Right kidney (tissue), 1 donor: ENCODE measurements around the gene ISM2.
A peak's percentile ranks its signal among the peaks of the same experiment; 100 is the strongest.

ENCODE experiments used
- DNase-seq: peaks from one replicate; pipeline ENCODE4 v3.0.0-alpha.2; 2016

The ISM2 gene

DNA sequence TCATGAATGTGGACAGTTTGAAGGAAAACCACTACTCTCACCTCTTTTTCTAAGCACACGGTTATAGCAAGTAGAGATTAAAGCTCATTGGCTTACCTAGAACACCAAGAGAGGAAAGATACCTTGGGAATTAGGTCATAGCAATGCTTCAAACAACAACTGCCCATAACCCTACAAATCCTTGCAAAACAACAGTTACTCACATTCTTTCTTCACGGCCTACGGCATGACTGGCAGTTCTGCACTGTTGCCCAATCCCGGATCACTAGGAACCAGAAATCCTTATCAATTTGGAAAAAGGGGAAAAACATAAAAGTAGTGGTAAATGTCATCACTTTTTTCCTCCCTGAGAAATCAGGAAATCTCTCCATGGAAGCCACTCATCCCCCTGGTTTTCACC is 9.6 kb upstream of the ISM2 start:
- no peak for DNase-seq

DNA sequence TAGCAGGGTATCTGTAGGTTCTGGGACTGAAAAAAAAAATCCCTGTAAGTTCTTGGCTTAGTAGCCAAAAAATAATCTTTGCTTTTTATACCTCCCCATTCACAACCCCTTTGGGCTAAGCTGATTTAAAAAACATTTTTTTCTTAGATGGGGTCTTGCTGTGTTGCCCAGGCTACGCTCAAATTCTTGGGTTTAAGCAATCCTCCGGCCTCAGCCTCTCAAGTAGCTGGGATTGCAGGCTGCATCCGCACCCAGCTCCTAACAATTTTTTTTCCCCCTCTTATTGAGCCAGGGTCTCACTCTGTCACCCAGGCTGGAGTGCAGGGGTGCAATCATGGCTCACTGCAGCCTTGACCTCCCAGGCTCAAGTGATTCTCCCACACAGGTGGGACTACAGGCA is 9.1 kb upstream of the ISM2 start:
- DNase-seq: no peak

DNA sequence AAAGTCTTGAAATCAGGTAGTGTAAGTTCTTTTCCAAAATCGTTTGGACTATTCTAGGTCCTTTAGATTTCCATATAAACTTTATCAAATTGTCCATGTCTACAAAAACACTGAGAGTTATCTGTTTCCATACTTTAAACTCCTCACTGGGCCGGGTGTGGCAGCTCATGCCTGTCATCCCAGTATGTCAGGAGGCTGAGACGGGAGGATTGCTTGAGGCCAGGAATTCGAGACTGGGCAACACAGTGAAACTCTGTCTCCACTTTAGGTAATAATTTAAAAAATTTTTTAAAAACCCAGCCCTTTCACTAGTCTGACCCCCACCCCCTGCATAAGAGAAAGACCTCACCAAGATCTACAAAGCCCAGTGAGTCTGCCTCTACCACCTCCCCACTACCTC is 6.4 kb upstream of the ISM2 start:
- no peak for DNase-seq

DNA sequence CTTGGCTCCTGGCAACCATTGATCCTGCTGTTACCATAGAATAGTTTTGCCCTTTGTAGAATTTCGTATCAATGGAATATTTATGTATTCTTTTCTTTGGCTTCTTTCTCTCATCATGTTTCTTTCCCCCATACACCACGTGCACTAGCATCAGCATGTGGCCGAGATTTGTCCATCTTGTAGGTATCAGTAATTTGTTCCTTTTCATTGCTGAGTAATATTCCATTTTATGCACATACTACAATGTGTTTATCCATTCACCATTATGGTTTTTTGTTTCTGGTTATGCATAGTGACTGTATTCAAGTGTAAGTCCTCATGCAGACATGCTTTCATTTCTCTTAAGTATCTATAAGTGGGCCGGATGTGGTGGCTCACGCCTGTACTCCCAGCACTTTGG is 4.5 kb upstream of the ISM2 start:
- DNase-seq: no peak

DNA sequence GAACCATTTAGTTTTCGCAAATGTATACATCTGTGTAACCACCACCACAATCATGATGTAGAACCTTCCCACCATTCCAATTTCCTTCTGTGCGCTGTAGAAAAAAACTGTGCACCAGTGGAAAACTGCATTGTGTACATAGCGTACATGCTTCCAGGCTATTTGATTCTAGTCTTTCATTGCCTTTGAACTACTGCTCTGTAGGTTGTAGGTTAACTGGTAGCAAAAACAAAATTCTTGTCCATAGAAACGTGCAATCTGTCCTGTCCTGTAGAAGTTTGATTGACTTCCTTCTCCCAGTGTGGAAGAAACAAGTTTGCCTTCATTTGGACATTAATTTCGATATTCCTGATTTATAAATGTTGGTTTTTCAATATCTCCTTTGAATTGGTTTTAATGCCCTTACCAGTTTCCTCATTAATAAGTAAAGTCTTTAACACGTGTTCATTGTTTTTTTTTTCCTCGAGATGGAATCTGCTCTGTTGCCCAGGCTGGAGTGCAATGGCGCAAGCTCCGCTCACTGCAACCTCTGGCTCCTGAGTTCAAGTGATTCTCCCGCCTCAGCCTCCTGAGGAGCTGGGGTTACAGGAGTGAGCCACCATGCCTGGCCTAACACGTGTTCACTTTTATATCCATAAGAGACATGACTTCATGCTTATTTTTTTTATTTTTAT is 3.6 kb upstream of the ISM2 start:
- no peak for DNase-seq

DNA sequence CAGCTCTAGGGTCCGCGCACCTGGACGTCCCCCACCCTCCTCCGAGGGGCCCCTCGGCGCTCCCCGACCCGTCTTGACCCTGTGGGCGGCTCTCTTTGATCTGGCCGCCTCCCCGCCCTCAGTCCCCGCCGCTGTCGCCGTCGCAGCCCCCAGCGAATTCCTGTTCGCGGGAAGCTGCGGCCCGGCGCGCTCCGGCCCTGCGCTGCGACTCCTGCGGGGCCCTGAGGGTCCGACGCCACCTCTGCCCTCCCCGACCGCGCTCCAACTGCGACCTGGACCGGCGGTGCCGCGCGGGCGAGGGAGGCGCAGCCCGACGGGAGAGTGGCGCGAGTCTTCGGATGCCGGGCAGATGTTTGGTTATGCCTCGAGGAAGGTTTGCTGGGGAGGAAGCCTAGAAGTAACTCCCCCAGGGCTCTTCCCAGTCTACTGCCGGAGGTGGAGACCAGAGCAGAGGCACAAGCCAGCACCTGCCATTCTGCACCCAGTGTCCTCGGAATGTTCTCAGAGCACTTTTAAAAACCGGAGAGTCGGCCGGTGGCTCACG is 440 bp upstream of the ISM2 start:
- DNase-seq: peak; percentile 67

DNA sequence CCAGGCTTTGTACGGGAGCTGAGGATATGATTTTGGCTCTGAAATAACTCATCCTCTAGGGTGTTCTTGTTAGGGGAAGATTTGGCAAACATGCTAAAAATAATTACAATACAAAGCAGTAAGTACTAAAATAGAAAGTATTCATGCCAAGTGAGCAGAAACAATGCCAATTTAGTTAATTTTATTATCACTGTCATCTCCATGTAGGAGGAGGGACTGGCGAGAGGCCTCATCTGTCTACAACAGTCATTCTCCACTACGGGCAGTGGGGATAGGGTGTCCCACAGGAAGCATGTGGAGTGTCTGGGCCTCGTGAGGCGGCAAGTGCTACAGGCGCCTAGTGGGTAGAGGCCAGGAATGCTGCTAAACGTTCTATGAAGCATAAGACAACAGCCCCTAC is 3.3 kb downstream of the ISM2 start:
- no peak for DNase-seq

DNA sequence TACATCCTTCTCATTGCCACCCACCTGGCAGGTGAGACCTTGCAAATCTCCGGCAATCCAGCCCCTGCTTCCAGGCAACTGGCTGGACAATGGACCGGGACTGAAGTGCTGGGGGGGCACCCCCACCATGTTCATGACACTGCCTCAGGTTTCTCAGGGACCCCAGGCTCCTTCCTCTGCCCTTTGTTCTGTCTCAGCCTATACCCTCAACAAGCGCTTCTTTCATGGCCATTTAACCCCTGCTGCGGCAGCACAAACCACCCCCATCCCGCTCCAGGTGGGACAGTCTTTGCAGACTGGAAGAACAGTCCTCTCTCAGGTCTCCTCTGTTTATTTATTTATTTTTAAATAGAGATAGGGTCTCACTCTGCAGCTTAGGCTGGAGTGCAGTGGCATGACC is 7.6 kb downstream of the ISM2 start:
- no peak for DNase-seq

DNA sequence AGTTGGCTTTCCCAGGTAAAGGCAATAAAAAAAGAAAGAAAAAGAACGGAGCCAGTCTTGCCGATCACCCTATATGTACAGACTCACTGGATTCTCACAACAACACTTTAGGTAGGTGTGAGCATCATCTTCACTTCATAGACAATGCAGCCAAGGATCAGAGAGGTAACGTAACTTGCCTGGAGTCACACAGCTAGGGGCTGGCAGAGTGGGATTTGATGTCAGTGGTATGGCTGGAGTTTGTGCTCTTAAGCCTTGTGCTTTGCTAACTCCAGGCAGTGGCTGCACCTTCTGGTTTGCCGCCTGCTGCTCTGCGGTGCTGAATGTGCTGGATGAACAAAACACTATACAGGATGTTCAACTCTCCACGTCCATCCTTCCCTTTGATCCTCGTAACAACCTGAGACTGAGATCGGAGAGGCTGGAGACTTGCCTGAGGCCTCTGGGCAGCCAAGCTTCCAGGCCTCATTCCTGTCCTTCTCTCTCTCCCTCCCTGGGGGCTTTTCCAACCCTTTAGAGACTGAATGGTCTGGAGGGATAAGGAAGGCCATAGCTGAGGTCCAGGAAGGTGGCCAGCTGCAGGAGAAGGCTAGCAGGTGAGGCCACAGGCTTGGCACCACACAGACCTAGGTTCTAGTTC is 8.1 kb downstream of the ISM2 start:
- DNase-seq: no peak

DNA sequence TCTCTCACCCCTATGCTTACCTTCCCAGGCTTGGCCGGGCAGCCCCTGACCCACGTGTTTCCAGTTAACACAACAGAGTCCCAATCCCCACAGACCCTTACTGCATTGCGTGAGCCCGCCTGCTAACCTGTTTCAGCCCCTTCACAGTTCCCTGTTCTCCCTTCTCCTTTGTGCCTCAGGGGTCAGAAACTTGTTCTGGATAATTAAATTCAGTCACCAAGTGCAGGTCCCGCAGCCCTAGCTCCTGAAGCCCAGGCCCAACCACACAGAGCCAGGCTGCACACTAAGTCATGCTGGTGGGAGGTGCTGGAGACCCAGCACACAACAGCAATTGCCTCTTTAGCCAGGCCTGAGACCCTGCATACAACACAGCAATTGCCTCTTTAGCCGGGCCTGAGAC is 9.6 kb downstream of the ISM2 start:
- peak; percentile 29 for DNase-seq

DNA sequence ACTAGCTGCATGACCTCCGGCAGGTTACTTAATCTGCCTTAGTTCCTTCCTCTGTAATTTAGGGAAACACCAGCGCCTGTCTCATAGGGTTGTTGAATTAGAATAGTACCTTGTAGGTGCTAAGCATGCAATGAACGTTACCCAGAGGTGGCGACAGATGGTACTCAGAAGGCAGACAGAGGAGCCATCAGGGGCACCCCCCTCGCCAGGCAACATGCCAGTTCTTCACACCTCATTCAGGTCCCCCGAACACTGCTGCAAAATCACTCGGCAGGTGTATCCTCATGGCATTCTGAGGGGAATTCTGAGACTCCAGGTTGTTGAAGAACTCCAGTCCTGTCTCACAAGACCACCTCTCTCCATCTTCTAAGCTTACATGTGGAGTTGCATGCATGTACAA is 10.1 kb downstream of the ISM2 start:
- no peak for DNase-seq

DNA sequence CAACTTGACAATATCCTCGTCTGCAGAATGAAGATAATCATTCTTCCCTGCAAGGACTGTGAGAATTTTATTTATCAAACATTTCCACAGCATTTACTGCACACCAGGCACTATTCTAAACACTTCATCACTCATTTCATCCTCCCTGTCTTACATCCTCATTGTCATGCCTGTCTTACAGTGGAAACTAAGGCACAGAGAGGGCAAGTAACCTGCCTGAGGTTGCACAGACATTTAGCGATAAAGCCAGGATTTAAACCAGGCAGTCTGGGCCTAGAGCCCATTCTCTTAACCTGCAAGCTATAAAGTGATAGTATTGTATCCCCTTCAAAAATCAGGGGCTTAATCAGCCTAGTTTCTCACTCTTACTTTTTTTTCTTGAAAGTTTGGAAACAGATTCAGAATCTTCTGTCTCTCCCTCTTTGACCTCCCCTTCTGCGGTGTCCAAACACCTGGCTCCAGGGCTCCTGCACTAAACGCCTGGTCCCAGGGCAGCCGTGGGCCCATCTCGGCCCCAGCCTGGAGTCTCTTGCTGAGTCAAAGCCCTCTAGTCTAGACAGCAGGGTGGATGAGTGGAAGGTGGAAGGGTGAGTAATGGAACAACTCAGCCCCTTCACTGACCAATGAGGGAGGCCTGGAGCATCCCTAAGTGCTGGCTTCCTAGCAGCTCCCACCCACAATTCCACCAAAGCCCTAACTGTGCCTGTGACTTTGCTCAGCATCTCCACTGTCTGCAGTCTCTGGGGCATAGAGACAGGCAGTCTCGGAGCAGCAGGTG is 12.5 kb downstream of the ISM2 start:
- DNase-seq: no peak

DNA sequence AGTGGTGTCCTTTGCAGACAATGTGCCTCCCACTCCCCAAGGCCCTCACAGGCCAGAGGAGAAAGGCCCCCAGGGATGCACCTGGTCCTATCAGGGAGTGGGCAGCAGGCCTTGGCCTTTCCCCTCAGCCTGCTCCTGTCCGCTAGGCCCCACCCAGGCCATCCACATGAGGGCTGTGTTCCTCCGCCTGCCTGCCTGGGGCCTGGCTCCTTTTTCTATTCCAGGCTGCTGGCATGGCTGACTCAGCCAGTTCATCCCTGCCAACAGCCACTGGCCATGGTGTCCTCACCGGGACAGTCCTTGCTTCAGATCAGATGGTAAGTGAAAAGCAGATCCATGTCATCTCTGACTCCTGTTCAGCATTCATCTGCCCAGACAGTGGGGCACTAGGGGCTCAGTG is 13.4 kb downstream of the ISM2 start:
- DNase-seq: no peak

DNA sequence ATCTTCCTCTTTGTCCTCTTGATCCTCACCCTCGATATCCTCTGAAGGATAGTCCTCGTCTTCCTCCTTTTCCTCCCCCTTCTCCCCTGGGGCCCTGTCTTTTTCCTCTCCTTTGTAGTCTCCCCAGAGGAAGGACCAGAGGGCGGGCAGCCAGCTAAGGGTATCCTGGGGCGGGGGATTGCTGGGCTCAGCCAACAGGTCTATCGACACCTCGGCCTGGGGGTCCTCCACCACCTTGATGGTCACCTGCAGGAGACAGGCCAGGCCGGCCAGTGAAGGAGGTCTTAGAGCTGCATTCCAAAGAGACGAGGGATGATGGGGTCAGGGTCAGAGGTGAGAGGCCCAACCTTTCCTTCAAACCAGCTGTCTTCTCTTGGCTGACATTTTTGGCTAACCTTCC is 16.2 kb downstream of the ISM2 start:
- no peak for DNase-seq

DNA sequence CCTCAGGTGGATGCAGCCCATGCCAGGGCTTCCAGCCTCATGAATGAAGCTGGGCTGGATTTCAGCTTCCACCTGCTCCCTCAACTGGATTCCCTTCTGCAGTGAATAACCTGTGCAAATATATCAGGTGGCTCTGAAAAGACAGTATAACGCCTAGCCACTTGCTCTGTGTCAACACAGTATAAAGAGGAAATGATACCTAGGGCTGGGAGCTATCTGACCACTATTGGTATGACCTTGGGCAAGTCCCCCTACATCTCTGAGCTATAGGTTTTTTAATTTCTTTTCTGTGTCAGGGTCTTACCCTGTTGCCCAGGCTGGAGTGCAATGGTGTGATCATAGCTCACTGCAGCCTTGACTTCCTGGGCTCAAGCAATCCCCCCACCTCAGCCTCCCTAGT is 19.8 kb downstream of the ISM2 start:
- no peak for DNase-seq

DNA sequence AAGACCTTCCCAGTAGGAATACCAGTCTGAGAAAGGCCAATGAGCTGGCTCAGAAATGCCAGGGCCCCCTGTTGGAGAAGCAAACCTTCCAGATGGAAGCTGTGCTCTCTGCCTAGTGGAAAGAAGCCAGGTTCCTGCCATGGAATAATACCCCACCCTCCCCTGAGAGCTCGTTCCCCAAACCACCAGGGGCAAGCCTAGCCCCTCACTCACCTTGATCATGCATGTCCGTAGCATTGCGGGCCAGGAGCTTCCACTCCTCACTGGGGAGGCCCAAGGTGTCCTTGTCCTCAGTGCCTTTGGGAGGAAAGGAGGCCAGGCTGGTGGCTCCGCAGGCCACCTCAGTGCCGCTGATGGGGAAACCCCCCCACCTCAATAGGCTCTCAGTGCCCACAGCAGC is 20.6 kb downstream of the ISM2 start:
- no peak for DNase-seq

DNA sequence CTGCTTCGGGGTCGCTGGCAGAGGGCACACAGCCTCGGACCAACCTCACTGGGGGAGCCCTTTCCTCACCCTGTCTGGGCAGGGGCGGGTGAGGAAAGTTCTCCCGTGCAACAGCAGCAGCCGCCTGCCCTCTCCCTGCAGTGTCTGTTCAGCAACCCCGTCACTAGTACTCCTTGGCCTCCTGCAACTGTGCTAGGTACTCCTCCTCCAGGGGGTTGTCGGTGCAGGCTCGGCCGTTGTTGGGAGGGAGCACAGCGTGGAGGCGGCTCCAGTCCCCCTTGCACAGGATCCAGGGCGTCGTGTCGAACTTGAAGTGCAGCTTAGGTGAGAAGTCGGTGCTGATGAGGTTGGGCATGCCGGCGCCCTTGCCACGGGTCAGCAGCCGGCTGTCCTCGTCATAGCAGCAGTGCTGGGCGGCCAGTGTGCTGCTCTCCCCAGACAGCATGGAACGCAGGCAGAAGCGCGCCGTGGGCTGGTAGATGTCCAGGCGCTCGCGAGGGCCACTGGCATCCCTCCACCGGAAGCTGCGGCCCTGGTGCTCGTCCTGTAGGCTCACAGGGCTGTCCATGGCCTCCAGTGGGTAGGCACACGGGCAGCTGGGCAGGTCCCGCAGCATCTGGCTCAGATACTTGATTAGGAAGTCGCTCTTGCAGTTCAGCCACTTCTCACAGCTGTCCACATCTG is 23.0 kb downstream of the ISM2 start:
- DNase-seq: no peak

DNA sequence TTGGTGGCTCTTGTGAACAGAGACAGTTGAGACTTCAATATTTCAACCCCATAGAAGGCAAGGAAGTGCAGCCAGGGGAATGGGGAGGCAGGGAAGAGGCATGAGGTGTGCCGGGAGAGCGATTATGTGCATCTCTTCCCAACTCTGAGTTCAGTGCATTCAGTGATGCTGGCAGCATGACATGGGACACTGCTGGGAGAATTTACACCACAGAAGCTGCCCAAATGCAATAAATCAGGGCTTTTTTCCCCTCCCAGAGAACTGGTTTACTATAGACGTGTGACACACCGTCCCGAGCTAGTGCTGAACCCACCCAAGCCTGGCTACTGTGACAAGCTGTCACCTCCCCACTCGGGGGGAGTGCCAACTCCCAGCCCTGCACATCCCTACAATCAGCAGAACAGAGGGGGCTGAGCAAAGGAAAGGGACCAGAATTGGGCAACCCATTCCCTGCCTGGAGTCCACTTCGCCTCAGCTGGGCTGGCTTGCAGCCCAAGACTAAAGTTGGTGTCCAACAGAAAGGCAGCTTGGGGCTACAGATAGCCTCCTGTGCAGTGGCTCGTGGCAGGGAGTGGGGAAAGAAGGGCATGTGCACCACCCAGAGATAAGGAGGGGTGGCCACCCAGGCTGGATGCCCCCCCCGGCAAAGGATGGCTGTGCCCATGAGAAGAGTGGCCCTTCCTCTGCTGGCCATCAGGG is 24.0 kb downstream of the ISM2 start:
- DNase-seq: no peak

DNA sequence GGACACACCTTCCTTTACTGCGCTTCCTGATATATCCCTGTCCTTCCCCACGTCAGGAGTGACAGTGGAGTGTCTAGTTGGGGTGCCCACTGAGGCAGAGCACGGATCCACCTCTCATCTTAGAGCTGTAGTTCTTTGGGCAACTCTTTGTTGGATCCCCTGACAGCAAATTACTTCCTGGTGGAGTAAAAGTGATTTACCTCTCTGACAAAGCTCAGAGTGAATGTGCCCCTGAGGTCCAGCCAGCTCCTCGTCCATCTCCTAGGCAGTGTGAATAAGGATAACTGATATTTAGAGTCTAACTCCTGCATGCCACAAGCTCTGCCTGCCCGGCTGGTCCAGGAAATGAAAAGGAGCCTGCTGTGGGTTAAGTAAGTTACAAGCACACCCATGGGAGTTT is 24.7 kb downstream of the ISM2 start:
- peak; percentile 25 for DNase-seq

DNA sequence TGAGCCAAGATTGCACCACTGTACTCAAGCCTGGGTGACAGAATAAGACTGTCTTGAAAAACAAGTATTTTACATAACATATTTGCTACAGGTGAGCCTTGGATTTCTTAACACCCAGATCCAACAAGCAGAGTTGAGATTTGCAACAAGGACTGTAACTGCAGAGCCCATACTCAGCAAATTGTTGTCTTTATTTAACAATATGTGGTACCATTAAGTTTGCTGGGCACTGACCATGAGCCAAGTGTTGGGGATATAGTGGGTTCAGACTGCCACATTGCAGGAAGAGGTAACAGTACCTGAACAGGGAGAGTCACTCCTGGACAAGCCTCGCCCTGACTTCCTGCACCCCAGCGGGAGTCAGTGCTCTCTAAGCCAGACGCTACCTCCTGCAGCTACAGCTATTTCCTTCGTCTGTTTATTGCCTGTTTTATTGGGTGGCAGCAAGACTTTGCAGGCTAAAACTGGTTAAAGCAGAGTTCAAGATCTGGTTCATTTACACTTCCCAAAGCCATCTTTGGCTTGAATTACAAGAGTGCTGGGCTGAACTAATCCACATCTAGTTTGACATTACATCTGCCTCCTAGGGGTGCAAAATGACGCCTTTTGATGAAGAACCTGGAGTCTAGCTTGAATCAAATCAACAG is 28.3 kb downstream of the ISM2 start:
- DNase-seq: no peak

DNA sequence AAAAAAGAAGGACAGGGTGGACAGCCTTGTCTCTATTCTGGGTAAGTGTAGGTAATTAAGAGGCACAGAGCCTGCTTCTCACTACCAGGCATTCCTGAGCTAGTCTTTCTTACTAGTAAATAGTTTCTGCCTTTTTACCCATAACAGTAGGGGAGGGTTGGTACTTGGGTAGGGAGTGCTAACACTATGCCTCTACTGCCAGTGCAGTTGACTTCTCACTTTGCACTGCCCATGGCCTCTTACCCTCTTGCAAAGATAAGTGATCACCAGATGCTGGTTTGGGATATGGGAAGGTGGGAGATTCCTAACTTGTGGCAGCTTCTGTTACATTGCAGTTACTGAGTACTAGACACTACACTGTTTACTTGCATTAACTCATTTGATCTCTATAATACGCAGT is 29.1 kb downstream of the ISM2 start:
- no peak for DNase-seq

DNA sequence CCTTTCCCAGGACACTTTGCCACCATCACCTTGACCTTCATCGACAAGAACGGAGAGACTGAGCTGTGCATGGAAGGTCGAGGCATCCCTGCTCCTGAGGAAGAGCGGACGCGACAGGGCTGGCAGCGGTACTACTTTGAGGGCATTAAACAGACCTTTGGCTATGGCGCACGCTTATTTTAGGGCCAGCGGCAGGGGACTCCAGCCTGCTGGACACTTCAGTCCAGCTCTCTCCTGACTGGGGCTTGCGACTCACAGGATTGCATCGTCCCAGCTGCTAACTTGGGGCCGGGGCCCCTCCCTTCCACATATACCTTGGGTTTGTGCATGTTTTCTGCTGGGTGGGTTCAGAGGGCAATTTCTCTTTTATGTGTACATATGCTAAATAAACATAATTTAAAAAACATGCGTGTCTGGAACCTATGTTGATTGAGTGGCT is 29.5 kb downstream of the ISM2 start:
- no peak for DNase-seq
